Hypothalamus (tissue), 51 donors: ENCODE results near the gene TRIM16.
"Not testable (repeated sequence)": the region's sequence is repeated elsewhere in the genome, so short reads cannot be mapped to it uniquely, and the experiment has no call there.

Source experiments
- DNase-seq, 51 donors: peaks; one replicate each; lab custom pipeline; 2025; lab: John Stamatoyannopoulos, UW

TRIM16 gene

GRCh38 chr17:15622124-15622523, 62.0 kb downstream of the TRIM16 start:
- not testable (repeated sequence) for DNase-seq

GRCh38 chr17:15619331-15620058, 64.6 kb downstream of the TRIM16 start, which contains the start of gene FBXW10B:
Gene FBXW10B (minus strand): TSS chr17:15619704. CDS start chr17:15619512, 192 bp downstream.
- DNase-seq = peak in 4 of 51 donors; percentile 1 to 18 (median 2)

- DNase-seq = not testable (repeated sequence)
Measured at GRCh38 chr17:15616828-15617227, 67.3 kb downstream of the TRIM16 start.

DNA sequence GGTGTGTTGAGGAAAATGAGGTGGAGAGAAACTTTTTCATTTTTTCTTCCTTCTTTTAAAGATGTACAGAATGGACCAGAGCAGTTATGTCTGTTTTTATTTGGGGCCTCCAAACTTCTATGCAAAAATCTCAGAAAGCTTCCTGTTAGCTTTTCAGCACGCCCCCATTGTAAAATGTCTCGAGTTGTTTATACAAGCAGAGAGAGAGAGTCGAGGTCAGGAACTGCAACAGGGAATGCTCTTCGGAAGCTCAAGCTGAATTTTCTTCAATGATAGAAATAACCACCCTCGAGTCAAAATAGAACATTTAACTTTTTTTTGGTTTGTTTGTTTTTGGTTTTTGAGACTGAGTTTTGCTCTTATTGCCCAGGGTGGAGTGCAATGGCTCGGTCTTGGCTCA, 68.3 kb downstream of the TRIM16 start:
- DNase-seq = not testable (repeated sequence)

DNA sequence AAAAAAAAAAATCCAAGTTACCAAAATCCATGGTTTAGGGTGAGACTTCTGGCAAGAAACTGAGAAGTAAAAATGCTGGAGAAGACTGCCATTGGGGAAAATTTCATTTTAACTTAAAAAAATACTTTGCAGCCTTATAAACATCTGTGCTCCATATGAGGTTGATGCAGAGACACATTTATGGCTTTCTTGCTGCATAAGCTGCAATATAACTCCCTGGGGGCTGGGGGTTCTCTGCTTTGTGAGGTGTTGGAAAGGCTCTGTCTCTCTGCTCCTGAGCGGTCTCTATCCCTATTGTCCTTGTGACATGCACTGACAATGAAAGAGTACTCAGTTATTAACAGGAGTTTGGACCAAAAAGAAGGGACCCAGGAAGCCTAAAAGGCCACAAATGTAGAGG, 71.0 kb downstream of the TRIM16 start:
- not testable (repeated sequence) for DNase-seq

DNA sequence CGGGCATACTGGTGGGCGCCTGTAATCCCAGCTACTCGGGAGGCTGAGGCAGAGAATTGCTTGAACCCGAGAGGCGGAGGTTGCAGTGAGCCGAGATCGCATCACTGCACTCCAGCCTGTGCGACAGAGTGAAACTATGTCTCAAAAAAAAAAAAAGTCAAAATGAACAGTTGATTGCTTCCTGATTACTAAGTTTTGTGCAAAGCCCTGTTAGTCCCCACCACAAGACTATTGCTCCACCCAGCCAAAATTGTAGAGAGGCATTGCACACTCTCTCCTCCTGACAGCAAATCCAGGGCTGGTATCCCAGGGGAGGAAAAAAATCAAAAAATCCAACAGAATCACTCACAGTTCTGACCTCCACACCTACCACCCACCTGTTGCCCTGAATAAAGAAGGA, 91.2 kb downstream of the TRIM16 start:
- not testable (repeated sequence) for DNase-seq

- not testable (repeated sequence) for DNase-seq
Measured at GRCh38 chr17:15591986-15592385, 92.1 kb downstream of the TRIM16 start.

DNA sequence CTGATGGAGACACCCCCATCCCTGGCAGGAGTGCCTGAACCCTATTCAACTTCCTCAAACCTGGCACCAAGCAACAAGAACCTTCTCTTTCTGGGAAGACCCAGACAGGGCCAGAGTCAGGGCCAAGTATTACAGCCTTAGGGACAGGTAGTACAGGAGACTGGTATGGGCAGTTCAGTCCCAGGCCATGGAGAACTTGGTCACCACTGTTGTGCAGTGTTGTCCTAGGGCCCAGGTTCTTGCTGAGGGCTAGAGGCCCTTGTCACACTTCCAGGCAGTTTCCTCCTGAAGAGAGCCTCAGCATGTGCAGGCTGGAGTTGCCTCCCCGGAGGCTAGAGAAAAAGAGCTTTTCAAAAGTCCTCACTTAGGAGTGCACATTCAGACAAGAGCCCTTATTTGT, 93.3 kb downstream of the TRIM16 start:
- DNase-seq = not testable (repeated sequence)

GRCh38 chr17:15589544-15590536, 94.3 kb downstream of the TRIM16 start:
- DNase-seq = not testable (repeated sequence)

GRCh38 chr17:15588017-15588416, 96.1 kb downstream of the TRIM16 start:
- DNase-seq = not testable (repeated sequence)

GRCh38 chr17:15583313-15583712, 100.8 kb downstream of the TRIM16 start:
- not testable (repeated sequence) for DNase-seq

DNA sequence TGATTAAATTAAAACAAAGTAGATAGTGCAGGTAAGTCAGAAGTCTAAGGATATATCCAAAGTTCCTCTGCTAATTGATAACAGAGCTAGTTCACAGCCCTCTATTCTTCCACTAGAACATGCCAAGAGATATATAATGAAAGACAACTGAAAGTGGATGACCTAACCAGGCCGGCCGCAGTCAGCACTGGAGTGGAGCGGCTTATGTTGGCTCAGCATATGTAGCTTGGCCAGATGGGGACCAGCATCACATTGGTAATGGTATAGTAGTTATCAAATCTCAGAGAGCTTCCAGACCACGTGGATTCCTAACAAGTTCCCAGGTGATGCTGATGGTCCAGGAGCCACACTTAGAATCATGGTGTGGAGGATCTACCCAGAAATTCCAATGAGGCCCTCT, 102.6 kb downstream of the TRIM16 start:
- not testable (repeated sequence) for DNase-seq
